HG02885 (cell line): ENCODE data around the gene DPP6.

Source experiments
- ATAC-seq: cut with Tn5 transposase; IDR thresholded peaks from one replicate; pipeline ENCODE4 v1.9.1; 2021; ENCODE audit warnings: mild to moderate bottlenecking; ENCODE audit not compliant: unreplicated experiment, poor library complexity

The DPP6 gene

GRCh38 chr7:154576604-154577003 lies 524.4 kb downstream of the DPP6 start:
- no peak for ATAC-seq

DNA sequence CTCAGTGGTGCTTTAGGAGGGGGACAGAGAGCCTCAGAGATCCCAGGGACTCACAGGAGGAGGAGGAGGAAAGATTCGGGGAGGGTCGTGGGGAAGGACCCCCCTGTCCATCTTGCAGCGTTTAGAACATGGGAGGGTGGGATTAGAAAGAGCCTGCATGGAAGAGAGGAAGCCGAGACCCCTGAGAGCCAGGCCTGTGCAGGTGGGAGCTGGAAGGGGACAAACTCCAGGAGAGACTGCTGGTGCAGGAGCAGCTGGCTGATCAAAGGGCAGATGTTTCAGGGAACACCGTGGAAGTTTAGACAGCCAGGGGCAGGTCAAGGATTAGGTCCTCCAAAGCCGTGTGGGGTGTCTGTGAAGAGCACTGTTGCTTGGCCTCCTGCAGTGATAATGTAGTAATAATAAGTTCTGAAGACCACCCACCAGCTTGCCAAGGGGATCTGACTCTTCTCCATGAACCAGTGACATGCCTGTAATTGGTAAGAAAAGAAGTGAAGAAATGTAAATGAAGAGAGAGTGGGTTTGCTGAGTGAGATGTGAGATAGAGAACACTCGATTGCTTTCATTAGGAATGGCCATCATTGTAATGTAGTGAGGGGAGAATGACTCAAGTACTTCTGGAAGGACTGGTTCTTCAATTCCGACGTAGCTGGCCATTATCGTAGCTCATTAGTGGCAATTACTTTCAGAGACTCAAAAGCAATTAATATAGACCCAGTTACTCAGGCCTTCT lies 525.1 kb downstream of the DPP6 start:
- ATAC-seq: no peak

GRCh38 chr7:154578336-154578735 lies 526.1 kb downstream of the DPP6 start:
- no peak for ATAC-seq

DNA sequence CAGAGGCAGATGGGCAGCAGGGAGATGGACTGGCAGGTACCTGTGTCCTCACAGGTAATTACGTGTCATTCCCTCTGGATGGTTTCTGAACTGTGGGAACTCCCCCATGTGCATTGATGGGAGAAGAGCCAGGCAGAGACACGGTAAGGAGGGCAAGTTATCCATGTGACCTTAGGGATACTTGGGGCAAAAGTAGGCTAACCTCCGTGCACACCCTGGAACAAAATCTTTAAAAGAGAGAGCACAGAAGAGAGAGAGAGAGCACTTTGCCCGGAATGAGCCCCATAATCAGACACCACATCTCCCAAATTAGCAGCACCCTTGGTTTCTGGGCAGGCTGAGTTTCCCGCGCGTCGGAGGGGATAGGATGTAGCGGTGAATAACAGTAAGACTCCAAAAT lies 527.5 kb downstream of the DPP6 start:
- ATAC-seq: no peak

GRCh38 chr7:154581251-154581890 lies 529.2 kb downstream of the DPP6 start:
- ATAC-seq: no peak

DNA sequence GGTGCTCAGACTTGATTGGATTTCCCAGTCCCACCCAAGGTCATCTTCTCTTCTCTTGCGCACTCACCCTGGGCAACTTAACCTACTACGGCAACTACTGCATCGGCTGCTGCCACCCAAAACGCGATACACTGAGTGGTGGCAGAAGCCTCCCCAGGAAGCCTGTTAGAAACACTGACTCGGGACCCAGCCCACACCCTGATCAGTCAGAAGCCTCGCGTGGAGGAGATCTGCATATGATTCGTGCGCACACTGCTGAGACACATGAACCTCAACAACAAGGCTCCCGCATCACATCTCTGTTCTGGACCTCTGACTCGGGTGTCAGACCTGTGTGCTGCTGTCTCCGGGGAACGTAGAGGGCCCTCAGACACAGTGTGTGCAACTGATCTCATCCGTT lies 531.3 kb downstream of the DPP6 start:
- ATAC-seq: no peak

DNA sequence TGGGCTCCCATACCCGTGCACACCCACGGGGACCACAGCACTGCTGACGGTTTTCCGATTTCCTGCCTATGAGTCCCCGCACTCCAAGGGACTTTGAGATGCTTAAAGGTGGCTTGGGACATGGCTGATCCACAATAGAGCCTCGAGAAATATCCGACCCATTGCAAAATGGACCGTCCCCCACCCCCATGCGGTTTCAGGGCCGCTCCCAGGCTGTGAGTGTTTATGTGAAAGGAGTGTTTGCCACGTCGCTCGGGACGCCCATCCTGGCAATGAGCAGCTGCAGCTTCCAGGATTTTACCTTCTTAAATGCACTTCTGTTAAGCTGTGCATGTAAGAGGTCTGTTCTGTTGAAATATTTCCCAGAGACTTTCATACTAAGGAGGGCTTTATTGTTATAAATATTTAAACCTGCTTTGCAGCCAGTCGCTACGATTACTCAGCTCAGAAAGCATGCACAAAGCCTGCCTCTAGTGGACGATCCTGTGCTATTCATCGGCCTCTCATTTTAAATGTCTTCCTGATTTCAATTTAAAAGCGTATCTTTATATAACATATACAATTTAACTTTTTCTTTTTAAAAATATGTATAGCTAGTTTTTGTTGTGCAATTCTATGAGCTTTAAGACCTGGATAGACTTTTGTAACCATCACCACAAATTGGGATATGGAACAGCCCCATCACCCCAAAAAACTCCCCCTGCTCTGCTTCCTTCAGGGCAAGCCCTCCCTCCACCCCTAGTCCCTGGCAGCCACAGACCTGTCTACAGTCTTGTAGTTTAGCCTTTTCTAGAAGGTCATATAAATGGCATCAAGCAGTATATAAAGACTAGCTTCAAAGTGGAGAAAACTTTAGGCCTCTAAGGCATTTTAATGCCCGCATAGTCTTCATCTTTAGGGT lies 532.4 kb downstream of the DPP6 start:
- no peak for ATAC-seq

- no peak for ATAC-seq
Observed at GRCh38 chr7:154587792-154588191, 535.6 kb downstream of the DPP6 start.

GRCh38 chr7:154591544-154591943 lies 539.3 kb downstream of the DPP6 start:
- no peak for ATAC-seq

GRCh38 chr7:154592388-154592787 lies 540.2 kb downstream of the DPP6 start:
- no peak for ATAC-seq

- ATAC-seq: no peak
Observed at GRCh38 chr7:154598396-154598795, 546.2 kb downstream of the DPP6 start.

- no peak for ATAC-seq
Observed at GRCh38 chr7:154598864-154599263, 546.7 kb downstream of the DPP6 start.

- ATAC-seq: no peak
Observed at GRCh38 chr7:154610903-154611302, 558.7 kb downstream of the DPP6 start.

DNA sequence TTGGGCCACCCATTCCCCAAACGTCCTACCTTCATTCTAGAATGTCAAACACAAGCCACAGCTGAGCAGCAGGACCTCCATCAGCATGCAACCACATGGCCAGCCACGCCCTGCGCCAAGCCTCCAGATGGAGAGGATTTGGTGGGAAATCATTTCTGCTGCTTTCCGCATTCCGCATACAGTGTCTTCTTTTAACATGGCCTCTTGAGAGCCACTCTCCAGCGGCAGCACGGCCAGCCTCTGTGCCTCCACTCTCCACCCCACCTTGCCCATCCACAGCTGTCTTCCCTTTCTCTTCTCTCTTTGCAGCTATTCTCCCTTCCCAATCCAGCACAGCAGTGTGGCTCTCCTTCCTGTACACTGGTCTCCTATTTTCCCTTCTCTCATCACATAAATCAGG lies 561.6 kb downstream of the DPP6 start:
- no peak for ATAC-seq

DNA sequence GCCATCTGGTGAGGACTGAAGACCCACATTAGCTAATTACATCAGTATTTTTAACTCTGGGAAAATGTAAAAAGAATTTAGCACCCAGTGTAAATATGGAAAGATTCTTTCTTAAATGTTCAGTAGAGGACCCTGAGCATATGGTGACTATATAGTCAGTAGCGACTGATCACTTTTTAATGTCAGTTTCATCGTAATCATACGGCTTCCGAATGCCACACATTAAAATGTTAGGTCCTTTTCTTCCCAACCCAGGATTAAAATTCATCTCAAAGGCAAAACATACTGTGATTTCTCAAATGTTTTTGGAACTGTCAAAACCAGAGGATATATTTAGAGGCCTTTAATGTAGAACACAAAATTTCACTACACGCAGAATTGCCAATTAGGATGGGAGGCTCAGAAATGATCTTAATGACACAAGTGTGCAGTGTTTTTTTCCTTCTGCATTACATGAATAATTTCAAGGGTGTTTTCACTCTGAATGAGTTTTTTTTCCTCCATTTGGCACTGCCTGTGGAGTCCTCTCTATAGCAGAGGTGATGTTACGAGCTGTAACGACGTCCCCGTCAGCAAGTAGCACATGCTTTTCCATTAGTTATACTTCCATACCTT lies 568.0 kb downstream of the DPP6 start:
- ATAC-seq: no peak

GRCh38 chr7:154623399-154623798 lies 571.2 kb downstream of the DPP6 start:
- no peak for ATAC-seq

- ATAC-seq: no peak
Observed at GRCh38 chr7:154627646-154628290, 575.6 kb downstream of the DPP6 start.

DNA sequence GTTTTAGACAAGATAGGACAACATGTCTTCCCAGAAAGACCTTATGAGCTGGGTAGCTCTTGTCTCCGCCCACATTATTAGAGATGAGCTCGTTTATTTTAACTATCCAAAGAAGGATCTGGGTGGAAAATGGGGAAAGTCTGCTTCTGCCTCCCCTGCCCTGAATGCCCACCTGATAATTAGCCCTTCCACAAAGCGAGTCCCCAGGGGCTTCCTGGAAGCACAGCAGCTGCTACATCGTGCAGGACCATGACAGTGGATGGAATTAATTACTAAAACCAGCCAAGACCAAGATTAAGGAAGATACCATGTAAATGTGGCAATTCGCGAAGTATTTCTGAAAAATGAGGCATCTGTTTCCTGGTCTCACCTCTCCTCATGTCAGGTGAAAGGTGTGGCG lies 576.4 kb downstream of the DPP6 start:
- ATAC-seq: no peak

DNA sequence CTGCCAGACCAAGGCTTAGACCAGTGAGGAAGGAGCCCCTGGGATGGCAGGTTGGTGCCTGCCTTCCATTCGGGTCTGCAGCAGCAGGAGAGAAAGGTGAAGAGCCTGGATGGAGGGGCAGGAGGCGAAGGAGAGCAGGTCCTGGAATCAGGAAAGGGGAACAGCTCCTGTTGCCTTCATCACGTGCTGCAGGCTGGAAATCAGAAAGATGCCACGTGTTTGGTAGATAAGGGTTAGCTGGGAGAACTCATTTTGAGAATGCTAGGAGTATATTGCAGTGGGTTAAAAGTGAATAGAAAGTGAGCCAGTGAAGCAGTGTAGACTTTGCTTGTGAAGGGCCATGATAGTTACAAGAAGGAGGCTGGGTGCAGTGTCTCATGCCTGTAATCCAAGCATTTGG lies 579.0 kb downstream of the DPP6 start:
- ATAC-seq: no peak

- ATAC-seq: no peak
Observed at GRCh38 chr7:154633641-154634040, 581.4 kb downstream of the DPP6 start.
